ENCODE results near the gene APOL2.
"Not testable (repeated sequence)": the region's sequence is repeated elsewhere in the genome, so short reads cannot be mapped to it uniquely, and the experiment has no call there.

APOL2 gene

GRCh38 chr22:36221799-36222751 is 17.3 kb downstream of the APOL2 start:
- DNase-seq (ENCODE audit: low read depth), result no peak

GRCh38 chr22:36220451-36220921 is 18.8 kb downstream of the APOL2 start:
- DNase-seq (ENCODE audit: low read depth), result peak; percentile 77

- DNase-seq (ENCODE audit: low read depth), result no peak
Observed at GRCh38 chr22:36218648-36219193, 20.6 kb downstream of the APOL2 start.

DNA sequence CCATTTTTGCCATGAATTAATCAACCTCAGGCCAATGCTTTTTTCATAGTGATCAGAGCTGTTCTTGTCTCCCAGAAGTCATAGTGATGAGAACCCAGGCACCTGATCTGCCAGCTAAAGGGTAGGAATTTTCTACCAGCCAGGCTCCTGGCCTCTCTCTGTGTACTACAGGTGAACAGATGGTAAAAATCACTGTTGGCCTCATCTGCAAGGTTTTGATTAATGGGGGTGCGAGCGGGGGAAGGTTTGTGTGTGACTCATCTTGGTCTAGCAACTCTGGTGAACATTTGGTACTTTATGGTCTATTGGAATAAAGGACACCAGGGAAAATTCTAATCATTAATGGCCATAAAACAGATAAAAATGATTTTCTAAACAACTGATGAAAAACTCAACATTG is 23.3 kb downstream of the APOL2 start:
- no peak for DNase-seq (ENCODE audit: low read depth)

DNA sequence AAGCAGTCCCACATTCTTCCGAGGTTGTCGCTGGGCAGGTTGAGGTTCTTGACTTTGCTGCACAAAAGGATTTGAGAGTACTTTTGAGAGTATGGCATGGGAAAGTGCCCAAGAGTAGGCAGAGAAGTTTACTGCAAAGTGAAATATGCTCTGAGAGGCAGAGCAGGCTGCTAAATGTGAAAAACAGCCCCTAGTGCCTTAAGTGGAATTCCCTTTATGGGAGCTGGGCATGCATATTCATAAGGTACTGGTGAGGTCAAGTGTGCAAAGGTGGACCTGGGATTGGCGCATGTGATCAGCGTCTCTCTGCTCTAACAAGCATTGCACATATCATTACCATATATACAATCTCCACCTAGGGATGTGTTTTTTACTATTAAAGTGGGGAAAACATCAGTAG is 25.7 kb downstream of the APOL2 start:
- no peak for DNase-seq (ENCODE audit: low read depth)

DNA sequence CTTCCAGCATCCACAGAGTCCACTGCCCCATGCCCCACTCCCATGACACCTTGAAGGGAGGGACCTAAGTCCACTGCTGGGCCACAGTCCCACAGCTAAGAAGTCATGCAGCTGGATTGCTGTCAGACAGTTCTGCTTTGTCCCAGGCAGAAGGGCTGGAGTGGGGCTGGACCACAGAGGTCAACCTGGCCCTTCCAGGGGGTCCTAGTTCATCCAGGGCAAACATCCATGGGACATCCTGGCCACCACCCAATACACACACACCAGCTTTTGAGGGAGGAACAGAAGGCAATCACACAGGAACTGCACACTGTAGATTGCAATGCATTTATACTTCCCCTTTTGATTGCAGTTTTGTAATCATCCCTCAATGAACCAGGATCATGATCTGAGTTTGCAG is 26.4 kb downstream of the APOL2 start:
- no peak for DNase-seq (ENCODE audit: low read depth)

GRCh38 chr22:36211237-36211861 is 28.0 kb downstream of the APOL2 start:
- DNase-seq (ENCODE audit: low read depth), result peak; percentile 23

DNA sequence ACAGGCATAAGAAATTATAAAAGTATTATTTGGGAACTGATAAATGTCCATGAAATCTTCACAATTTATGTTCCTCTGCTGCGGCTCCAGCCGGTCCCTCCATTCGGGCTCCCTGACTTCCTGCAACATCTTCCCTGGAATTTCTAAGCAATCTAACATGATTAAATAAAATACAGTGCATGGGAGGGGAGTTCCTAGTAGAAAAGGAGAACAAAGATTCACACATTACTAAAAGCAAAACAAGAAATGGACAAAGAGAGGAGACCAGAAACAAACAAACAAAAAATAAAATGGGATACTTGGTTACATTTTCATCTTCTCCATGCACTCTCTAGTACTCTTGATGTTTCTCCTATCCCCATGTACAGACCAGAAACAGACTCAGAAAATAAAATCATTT is 29.1 kb downstream of the APOL2 start:
- no peak for DNase-seq (ENCODE audit: low read depth)

DNA sequence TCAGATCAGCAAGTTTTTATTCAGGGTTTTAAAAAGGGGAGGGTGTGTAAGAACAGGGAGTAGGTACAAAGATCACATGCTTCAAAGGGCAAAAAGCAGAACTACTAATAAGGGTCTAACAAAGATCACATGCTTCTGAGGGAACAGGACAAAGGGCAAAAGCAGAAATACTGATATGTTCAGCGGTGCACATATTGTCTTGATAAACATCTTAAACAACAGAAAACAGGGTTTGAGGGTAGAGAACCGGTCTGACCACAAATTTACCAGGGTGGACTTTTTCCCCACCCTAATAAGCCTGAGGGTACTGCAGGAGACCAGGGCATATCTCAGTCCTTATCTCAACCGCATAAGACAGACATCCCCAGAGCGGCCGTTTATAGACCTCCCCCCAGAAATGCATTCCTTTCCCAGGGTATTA is 29.8 kb downstream of the APOL2 start:
- DNase-seq (ENCODE audit: low read depth), result not testable (repeated sequence)

GRCh38 chr22:36208914-36209313 is 30.4 kb downstream of the APOL2 start:
- no peak for DNase-seq (ENCODE audit: low read depth)

- DNase-seq (ENCODE audit: low read depth), result no peak
Observed at GRCh38 chr22:36208162-36208765, 31.1 kb downstream of the APOL2 start.

GRCh38 chr22:36206255-36206654 is 33.1 kb downstream of the APOL2 start:
- DNase-seq (ENCODE audit: low read depth), result no peak

DNA sequence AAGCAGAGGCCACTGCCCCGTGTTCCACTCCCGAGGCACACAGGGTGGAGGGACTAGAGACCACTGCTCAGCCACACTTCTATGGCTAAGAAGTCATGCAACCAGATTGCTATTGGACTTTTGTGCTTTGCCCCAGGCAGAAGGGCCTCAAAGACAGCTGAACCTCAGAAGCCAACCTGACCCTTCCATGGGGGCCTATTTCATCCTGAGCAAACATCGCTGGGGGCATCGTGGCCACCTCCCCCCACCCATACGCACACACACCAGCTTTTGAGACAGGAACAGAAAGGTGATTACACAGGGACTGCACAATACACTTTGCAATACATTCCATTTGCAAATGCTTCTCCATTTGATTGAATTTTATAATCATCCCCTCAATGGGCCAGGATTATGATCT is 33.8 kb downstream of the APOL2 start:
- not testable (repeated sequence) for DNase-seq (ENCODE audit: low read depth)

DNA sequence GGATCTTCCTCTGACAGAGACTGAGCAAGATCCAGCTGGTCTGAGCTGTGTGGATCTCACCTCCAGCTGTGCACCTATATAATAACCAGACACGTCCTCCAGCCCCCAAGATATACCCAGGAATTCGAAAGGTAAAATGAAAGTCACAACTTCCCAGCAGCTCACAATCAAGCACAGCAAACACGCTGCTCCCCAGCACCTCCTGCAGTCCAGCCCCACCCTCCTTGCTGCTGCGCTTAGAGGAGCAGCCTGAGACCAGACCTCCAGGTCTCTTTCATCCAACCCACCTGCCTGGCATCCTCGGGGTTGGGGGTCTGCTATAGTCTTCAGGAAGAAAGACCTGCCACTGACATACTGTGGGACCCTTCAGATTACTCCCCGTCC is 34.7 kb downstream of the APOL2 start:
- DNase-seq (ENCODE audit: low read depth), result no peak

- DNase-seq (ENCODE audit: low read depth), result no peak
Observed at GRCh38 chr22:36204001-36204631, 35.2 kb downstream of the APOL2 start.

GRCh38 chr22:36203441-36203840 is 35.9 kb downstream of the APOL2 start:
- not testable (repeated sequence) for DNase-seq (ENCODE audit: low read depth)

- not testable (repeated sequence) for DNase-seq (ENCODE audit: low read depth)
Observed at GRCh38 chr22:36202906-36203305, 36.4 kb downstream of the APOL2 start.

GRCh38 chr22:36201630-36202319 is 37.6 kb downstream of the APOL2 start, which contains the start of gene APOL4:
Gene APOL4, minus strand, starts transcription at chr22:36201809. Its CDS starts 75 bp downstream, at chr22:36201734.
- no peak for DNase-seq (ENCODE audit: low read depth)

GRCh38 chr22:36201025-36201424 is 38.3 kb downstream of the APOL2 start:
- not testable (repeated sequence) for DNase-seq (ENCODE audit: low read depth)

- DNase-seq (ENCODE audit: low read depth), result no peak
Observed at GRCh38 chr22:36199001-36199551, 40.3 kb downstream of the APOL2 start.

- no peak for DNase-seq (ENCODE audit: low read depth)
Observed at GRCh38 chr22:36198536-36198935, 40.8 kb downstream of the APOL2 start.
